K562 (cell line): ENCODE data around the gene FSTL4. TPM values are rescaled to one million over a fixed set of nuclear protein-coding genes. Genes with fewer than 3 reads are reported as not detected.

Experiments
- BCOR ChIP-seq: fragments of 450-650 bp; IDR thresholded peaks from 2 replicates; pipeline ENCODE4 v1.6.1; 2016
- CBX2 ChIP-seq: fragments of 200-600 bp; sonication (generic); IDR thresholded peaks from one replicate; pipeline ENCODE4 v1.6.1; 2012; ENCODE audit warnings: mild to moderate bottlenecking, low read length, inconsistent platforms; ENCODE audit not compliant: insufficient read depth, poor library complexity, severe bottlenecking
- CC2D1A ChIP-seq: fragments of 450-650 bp; IDR thresholded peaks from 2 replicates; pipeline ENCODE4 v1.6.1; 2017; ENCODE audit warnings: mild to moderate bottlenecking
- CEBPB ChIP-seq: fragments of 450-650 bp; IDR thresholded peaks from 2 replicates; pipeline ENCODE4 v1.6.1; 2016; ENCODE audit warnings: missing genetic modification characterization, missing compliant biosample characterization
- CHD1 ChIP-seq: fragments of 200-600 bp; sonication (generic); IDR thresholded peaks from one replicate; pipeline ENCODE4 v1.6.1; 2012; ENCODE audit warnings: mild to moderate bottlenecking, moderate library complexity, low read length, inconsistent platforms
- DPF2 ChIP-seq: fragments of 450-650 bp; IDR thresholded peaks from 2 replicates; pipeline ENCODE4 v1.6.1; 2016
- ETV6 ChIP-seq, 3 experiments: fragments of 150-350 bp in 1 of 3; sonication (generic) in 1 of 3; formaldehyde crosslinking in 1 of 3; IDR thresholded peaks; 2 replicates each; pipeline versions ENCODE4 v1.6.1 to v1.8.0; 2014 to 2022; ENCODE audit warnings: borderline replicate concordance in 2 of 3, low read depth in 2 of 3, antibody characterized with exemption in 1 of 3, low read length in 1 of 3, mild to moderate bottlenecking in 1 of 3, missing genetic modification reagents in 1 of 3
- GTF2E2 ChIP-seq: fragments of 200-800 bp; sonication (Bioruptor generic); IDR thresholded peaks from 2 replicates; pipeline ENCODE4 v1.6.1; 2016; ENCODE audit warnings: missing genetic modification characterization, missing compliant biosample characterization
- LCOR ChIP-seq: sonication (generic); formaldehyde crosslinking; IDR thresholded peaks from 2 replicates; pipeline ENCODE4 v1.8.0; 2022; ENCODE audit warnings: mild to moderate bottlenecking, missing genetic modification reagents
- MYBL2 ChIP-seq, 2 experiments: fragments of 450-650 bp in 1 of 2; sonication (generic) in 1 of 2; formaldehyde crosslinking in 1 of 2; IDR thresholded peaks; 2 replicates each; pipeline versions ENCODE4 v1.6.1 to v1.8.1; 2017 to 2022; ENCODE audit warnings: borderline replicate concordance in 1 of 2, inconsistent platforms in 1 of 2, low read depth in 1 of 2, mild to moderate bottlenecking in 1 of 2, missing genetic modification reagents in 1 of 2, moderate library complexity in 1 of 2
- NFE2L1 ChIP-seq: fragments of 450-650 bp; IDR thresholded peaks from 2 replicates; pipeline ENCODE4 v1.6.1; 2016; ENCODE audit warnings: missing genetic modification characterization, low read depth, mild to moderate bottlenecking, missing compliant biosample characterization, moderate library complexity, borderline replicate concordance
- SAP30 ChIP-seq: fragments of 200-600 bp; sonication (generic); IDR thresholded peaks from 2 replicates; pipeline ENCODE4 v1.6.1; 2012; ENCODE audit warnings: borderline replicate concordance, low read depth, mild to moderate bottlenecking, moderate library complexity, low read length, control low read depth, inconsistent platforms; ENCODE audit not compliant: insufficient read depth, poor library complexity, severe bottlenecking
- SREBF1 ChIP-seq: fragments of 150-350 bp; IDR thresholded peaks from 2 replicates; pipeline ENCODE4 v1.6.1; 2014; ENCODE audit warnings: antibody characterized with exemption, low read depth, low read length, borderline replicate concordance
- SRSF3 ChIP-seq: fragments of 200-400 bp; formaldehyde crosslinking; IDR thresholded peaks from 2 replicates; pipeline ENCODE4 v1.6.1; 2016; ENCODE audit warnings: mild to moderate bottlenecking, low read length, moderate library complexity; ENCODE audit not compliant: insufficient read depth
- TBL1XR1 ChIP-seq, 2 experiments: IDR thresholded peaks; 2 replicates each; pipeline ENCODE4 v1.6.1; 2012; ENCODE audit warnings: improper control_type of control experiment in 2 of 2, low read length in 2 of 2, mild to moderate bottlenecking in 1 of 2
- TEAD1 ChIP-seq, 2 experiments: fragments of 450-650 bp in 1 of 2; sonication (generic) in 1 of 2; formaldehyde crosslinking; IDR thresholded peaks; 2 replicates each; pipeline versions ENCODE4 v1.4.0 to v1.8.0; 2020 to 2022; ENCODE audit warnings: mild to moderate bottlenecking in 2 of 2, missing genetic modification reagents in 1 of 2
- TRIM24 ChIP-seq, 2 experiments: fragments of 450-650 bp; IDR thresholded peaks; 2 replicates each; pipeline ENCODE4 v1.6.1; 2016
- ZNF583 ChIP-seq: fragments of 250-450 bp; sonication (Bioruptor Pico); IDR thresholded peaks from 2 replicates; pipeline ENCODE4 v1.4.0; 2020
- polyA plus RNA-seq, 8 experiments: library from polyadenylated mRNA; depleted of rRNA in 4 of 8; stranded (reverse) in 5 of 8; unstranded in 3 of 8; fragments of >200 nt; fragmentation: Nextera tagmentation in 2 of 8; fragmentation: Illumina TruSeq in 1 of 8; extraction: Ambion mirVana in 2 of 8; extraction: Trizol in 1 of 8; gene quantifications; 2 replicates each; pipeline versions ENCODE4 v1.2.1 to v1.2.3, GENCODE V29; 2011 to 2014; ENCODE audit warnings: inconsistent platforms in 1 of 8, missing spikeins in 1 of 8
- total RNA-seq, 7 experiments: library from RNA; depleted of rRNA in 6 of 7; stranded (reverse); fragments of >200 nt in 6 of 7; fragmentation: Illumina TruSeq in 2 of 7; extraction: Trizol in 2 of 7; gene quantifications; 2 replicates each; pipeline versions ENCODE4 v1.2.1 to v1.2.3, GENCODE V29; 2011 to 2021; ENCODE audit warnings: low replicate concordance in 1 of 7
- TF ChIP-seq, protein P1 (sequence below): sonication (generic); formaldehyde crosslinking; IDR thresholded peaks from 2 replicates; pipeline ENCODE4 v1.8.0; 2022; ENCODE audit warnings: mild to moderate bottlenecking, missing genetic modification reagents
- TF ChIP-seq, protein P2 (sequence below): fragments of 250-450 bp; sonication (Bioruptor Pico); IDR thresholded peaks from 2 replicates; pipeline ENCODE4 v1.9.0; 2021; ENCODE audit warnings: mild to moderate bottlenecking
- TF ChIP-seq, protein P3 (sequence below): fragments of 450-650 bp; formaldehyde crosslinking; IDR thresholded peaks from 2 replicates; pipeline ENCODE4 v1.4.0; 2022; ENCODE audit warnings: mild to moderate bottlenecking, moderate library complexity
- TF ChIP-seq, protein P4 (sequence below): fragments of 150-350 bp; conservative IDR thresholded peaks from 2 replicates; pipeline ENCODE4 v1.6.1; 2014; ENCODE audit warnings: low read length
- TF ChIP-seq, protein P5 (sequence below), 2 experiments: fragments of 250-450 bp in 1 of 2; fragments of 450-650 bp in 1 of 2; sonication (Bioruptor Pico) in 1 of 2; IDR thresholded peaks; 2 replicates each; pipeline versions ENCODE4 v1.6.1 to v1.8.0; 2016 to 2021; ENCODE audit warnings: mild to moderate bottlenecking in 2 of 2, moderate library complexity in 2 of 2, missing compliant biosample characterization in 1 of 2, missing genetic modification characterization in 1 of 2

FSTL4 gene
- total and polyA plus RNA-seq, 9 of the 15 experiments (the other 6 are each of a cell fraction or from before 2014, with no cell fraction given), result 0.08 to 0.18 (median 0.10) TPM; not detected in 5

DNA sequence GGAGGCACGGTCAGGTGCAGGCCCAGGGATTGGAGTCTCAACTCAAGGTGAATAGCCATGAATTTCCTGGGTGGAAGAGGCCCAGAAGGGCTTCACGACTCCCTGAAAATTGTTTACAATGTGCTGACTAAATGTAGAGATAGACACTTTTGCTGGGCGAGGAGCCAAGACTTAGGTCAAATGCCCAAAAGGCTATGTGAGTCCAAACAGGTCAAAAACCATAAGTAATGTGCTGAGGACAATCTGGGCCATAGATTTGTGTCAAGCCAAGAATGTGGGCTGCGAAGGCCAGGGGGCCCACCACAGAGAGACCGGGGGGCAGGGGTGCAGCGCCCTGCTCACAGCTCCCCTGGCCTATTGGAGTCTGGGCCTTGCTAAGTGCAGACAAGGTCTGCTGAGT, 362.7 kb downstream of the FSTL4 start (continued):
- TF ChIP-seq NFE2L1 (no peak), BCOR (no peak), SREBF1 (no peak), GTF2E2 (tag) (no peak), TRIM24 (IDR thresholded peaks at IDR 0.05) (no peak), TBL1XR1 (IDR thresholded peaks at IDR 0.05; ENCODE audit: low read length in 2 of 2) (no peak), LCOR (CRISPR knock-in tag) (no peak), ZNF583 (no peak), CC2D1A (no peak), DPF2 (no peak; the same call in 1 of the 2 replicates), TEAD1 (CRISPR knock-in tag; IDR thresholded peaks at IDR 0.05) (no peak), CEBPB (no peak), CHD1 (no peak), CBX2 (no peak), ETV6 (IDR thresholded peaks at IDR 0.05; ENCODE audit: borderline replicate concordance in 1 of 2, low read depth in 2 of 2, low read length in 1 of 2) (no peak), ETV6 (CRISPR knock-in tag; IDR thresholded peaks at IDR 0.05; ENCODE audit: borderline replicate concordance) (no peak), MYBL2 (IDR thresholded peaks at IDR 0.05; ENCODE audit: low read depth) (no peak), MYBL2 (CRISPR knock-in tag; IDR thresholded peaks at IDR 0.05; ENCODE audit: borderline replicate concordance) (no peak), SAP30 (no peak), SRSF3 (no peak)
- TF ChIP-seq, protein P1, sequence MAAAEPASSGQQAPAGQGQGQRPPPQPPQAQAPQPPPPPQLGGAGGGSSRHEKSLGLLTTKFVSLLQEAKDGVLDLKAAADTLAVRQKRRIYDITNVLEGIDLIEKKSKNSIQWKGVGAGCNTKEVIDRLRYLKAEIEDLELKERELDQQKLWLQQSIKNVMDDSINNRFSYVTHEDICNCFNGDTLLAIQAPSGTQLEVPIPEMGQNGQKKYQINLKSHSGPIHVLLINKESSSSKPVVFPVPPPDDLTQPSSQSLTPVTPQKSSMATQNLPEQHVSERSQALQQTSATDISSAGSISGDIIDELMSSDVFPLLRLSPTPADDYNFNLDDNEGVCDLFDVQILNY, result no peak
- TF ChIP-seq, protein P2, sequence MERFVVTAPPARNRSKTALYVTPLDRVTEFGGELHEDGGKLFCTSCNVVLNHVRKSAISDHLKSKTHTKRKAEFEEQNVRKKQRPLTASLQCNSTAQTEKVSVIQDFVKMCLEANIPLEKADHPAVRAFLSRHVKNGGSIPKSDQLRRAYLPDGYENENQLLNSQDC (CRISPR knock-in tag), result no peak
- TF ChIP-seq, protein P3, sequence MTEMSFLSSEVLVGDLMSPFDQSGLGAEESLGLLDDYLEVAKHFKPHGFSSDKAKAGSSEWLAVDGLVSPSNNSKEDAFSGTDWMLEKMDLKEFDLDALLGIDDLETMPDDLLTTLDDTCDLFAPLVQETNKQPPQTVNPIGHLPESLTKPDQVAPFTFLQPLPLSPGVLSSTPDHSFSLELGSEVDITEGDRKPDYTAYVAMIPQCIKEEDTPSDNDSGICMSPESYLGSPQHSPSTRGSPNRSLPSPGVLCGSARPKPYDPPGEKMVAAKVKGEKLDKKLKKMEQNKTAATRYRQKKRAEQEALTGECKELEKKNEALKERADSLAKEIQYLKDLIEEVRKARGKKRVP (CRISPR knock-in tag), result no peak
- TF ChIP-seq, protein P4, sequence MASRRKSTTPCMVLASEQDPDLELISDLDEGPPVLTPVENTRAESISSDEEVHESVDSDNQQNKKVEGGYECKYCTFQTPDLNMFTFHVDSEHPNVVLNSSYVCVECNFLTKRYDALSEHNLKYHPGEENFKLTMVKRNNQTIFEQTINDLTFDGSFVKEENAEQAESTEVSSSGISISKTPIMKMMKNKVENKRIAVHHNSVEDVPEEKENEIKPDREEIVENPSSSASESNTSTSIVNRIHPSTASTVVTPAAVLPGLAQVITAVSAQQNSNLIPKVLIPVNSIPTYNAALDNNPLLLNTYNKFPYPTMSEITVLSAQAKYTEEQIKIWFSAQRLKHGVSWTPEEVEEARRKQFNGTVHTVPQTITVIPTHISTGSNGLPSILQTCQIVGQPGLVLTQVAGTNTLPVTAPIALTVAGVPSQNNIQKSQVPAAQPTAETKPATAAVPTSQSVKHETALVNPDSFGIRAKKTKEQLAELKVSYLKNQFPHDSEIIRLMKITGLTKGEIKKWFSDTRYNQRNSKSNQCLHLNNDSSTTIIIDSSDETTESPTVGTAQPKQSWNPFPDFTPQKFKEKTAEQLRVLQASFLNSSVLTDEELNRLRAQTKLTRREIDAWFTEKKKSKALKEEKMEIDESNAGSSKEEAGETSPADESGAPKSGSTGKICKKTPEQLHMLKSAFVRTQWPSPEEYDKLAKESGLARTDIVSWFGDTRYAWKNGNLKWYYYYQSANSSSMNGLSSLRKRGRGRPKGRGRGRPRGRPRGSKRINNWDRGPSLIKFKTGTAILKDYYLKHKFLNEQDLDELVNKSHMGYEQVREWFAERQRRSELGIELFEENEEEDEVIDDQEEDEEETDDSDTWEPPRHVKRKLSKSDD, result no peak
- TF ChIP-seq, protein P5, sequence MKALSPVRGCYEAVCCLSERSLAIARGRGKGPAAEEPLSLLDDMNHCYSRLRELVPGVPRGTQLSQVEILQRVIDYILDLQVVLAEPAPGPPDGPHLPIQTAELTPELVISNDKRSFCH (CRISPR knock-in tag; IDR thresholded peaks at IDR 0.05), result no peak
- TF ChIP-seq, protein P5 (tag; IDR thresholded peaks at IDR 0.05), result no peak
